Calu3 (cell line): ENCODE data around the gene C22orf15. TPM values are rescaled to one million over a fixed set of nuclear protein-coding genes. Genes with fewer than 3 reads are reported as not detected.
A peak's percentile ranks its signal among the peaks of the same experiment; 100 is the strongest.

ENCODE experiments used
- BruUV-seq: library from RNA; stranded (reverse); fragments of 400-500 nt; replicated peaks from 2 replicates; lab custom pipeline; 2021; lab: Mats Ljungman, UMichigan
- CTCF ChIA-PET: fragments of 300-600 bp; sonication (Branson Sonifier 250); formaldehyde crosslinking; loops from one replicate; lab custom pipeline; 2022; ENCODE audit warnings: antibody characterized with exemption; lab: Charles Lee
- DNase-seq: peaks from one replicate; pipeline ENCODE4 v3.0.0; 2022
- H3K27ac Mint-ChIP-seq: one replicate; pipeline ENCODE4 v1.8.0; 2022; ENCODE audit warnings: mixed read lengths; ENCODE audit not compliant: unreplicated experiment
- H3K27me3 Mint-ChIP-seq: one replicate; pipeline ENCODE4 v1.8.0; 2022; ENCODE audit warnings: mixed read lengths; ENCODE audit not compliant: unreplicated experiment
- H3K36me3 Mint-ChIP-seq: one replicate; pipeline ENCODE4 v1.8.0; 2022; ENCODE audit warnings: mild to moderate bottlenecking, moderate library complexity, mixed read lengths; ENCODE audit not compliant: insufficient read depth, unreplicated experiment
- H3K4me1 Mint-ChIP-seq: one replicate; pipeline ENCODE4 v1.8.0; 2022; ENCODE audit warnings: mild to moderate bottlenecking, low read depth, mixed read lengths; ENCODE audit not compliant: unreplicated experiment
- H3K4me3 Mint-ChIP-seq: one replicate; pipeline ENCODE4 v1.8.0; 2022; ENCODE audit warnings: mild to moderate bottlenecking, low read depth, moderate library complexity, mixed read lengths; ENCODE audit not compliant: unreplicated experiment
- H3K9me3 Mint-ChIP-seq: one replicate; pipeline ENCODE4 v1.8.0; 2022; ENCODE audit warnings: low read depth, mixed read lengths; ENCODE audit not compliant: unreplicated experiment
- CTCF ChIP-seq: fragments of 200-600 bp; IDR thresholded peaks from one replicate; pipeline ENCODE4 v1.8.0; 2022; ENCODE audit warnings: antibody characterized with exemption; ENCODE audit not compliant: unreplicated experiment
- intact Hi-C: fragments of 100-400 bp; cut with micrococcal nuclease; formaldehyde crosslinking; loops from one replicate; pipeline ENCODE4 v1.10.0; 2022; ENCODE audit not compliant: unreplicated experiment
- total RNA-seq: library from RNA; stranded (reverse); gene quantifications from 2 replicates; pipeline ENCODE4 v1.2.3, GENCODE V29; 2022

C22orf15 gene
- total RNA-seq, 1 experiment from 2014 or later, result not detected

GRCh38 chr22:23782252-23782651 lies 19.5 kb downstream of the C22orf15 start:
- Mint-ChIP-seq H3K9me3 (no peaks in the 10 kb centered on the region), H3K4me3 (no peak overlapping the region), H3K36me3 (peaks cover 13% of the 10 kb centered on the region), H3K4me1 (peaks cover 29% of the 10 kb centered on the region), H3K27ac (no peak overlapping the region), H3K27me3 (no peaks in the 10 kb centered on the region)
- CTCF ChIA-PET, result interaction anchor here (0.6 to 0.8 kb wide), 2 partner anchors 11 to 75 kb away, joined by 3 to 4 read pairs; partner anchors contain the start of gene SLC2A11
- DNase-seq, result no peak
- no TSS peak for BruUV-seq
- TF ChIP-seq CTCF, result no peak
- intact Hi-C loops, result loop anchor here (10.0 kb wide), 1 partner anchor 53 kb away; the partner anchor contains the start of gene DERL3

- CTCF ChIA-PET, result no interaction called here
- DNase-seq, result no peak
- no peak for TF ChIP-seq CTCF
- Mint-ChIP-seq H3K4me1 (peaks cover 29% of the 10 kb centered on the region), H3K36me3 (peaks cover 17% of the 10 kb centered on the region), H3K27ac (no peak overlapping the region), H3K27me3 (no peaks in the 10 kb centered on the region), H3K9me3 (no peaks in the 10 kb centered on the region), H3K4me3 (no peak overlapping the region)
- intact Hi-C loops, result loop anchor here (10.0 kb wide), 1 partner anchor 52 kb away; the partner anchor contains the start of gene DERL3
- BruUV-seq, result no TSS peak
Measured at GRCh38 chr22:23782703-23783102, 19.9 kb downstream of the C22orf15 start.

DNA sequence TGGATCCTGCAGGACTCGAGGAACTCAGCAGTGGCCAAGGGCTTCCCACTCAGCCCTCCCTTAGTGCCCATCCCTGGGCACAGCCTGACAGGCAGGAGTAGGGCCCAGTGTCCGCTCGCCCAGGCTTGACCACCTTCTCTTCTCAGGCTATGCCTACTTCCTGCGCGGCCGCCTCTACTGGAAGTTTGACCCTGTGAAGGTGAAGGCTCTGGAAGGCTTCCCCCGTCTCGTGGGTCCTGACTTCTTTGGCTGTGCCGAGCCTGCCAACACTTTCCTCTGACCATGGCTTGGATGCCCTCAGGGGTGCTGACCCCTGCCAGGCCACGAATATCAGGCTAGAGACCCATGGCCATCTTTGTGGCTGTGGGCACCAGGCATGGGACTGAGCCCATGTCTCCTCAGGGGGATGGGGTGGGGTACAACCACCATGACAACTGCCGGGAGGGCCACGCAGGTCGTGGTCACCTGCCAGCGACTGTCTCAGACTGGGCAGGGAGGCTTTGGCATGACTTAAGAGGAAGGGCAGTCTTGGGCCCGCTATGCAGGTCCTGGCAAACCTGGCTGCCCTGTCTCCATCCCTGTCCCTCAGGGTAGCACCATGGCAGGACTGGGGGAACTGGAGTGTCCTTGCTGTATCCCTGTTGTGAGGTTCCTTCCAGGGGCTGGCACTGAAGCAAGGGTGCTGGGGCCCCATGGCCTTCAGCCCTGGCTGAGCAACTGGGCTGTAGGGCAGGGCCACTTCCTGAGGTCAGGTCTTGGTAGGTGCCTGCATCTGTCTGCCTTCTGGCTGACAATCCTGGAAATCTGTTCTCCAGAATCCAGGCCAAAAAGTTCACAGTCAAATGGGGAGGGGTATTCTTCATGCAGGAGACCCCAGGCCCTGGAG lies 20.7 kb downstream of the C22orf15 start:
- H3K4me3 Mint-ChIP-seq, result no peak overlapping the region
- no peak overlapping the region for H3K27ac Mint-ChIP-seq
- H3K9me3 Mint-ChIP-seq, result no peaks in the 10 kb centered on the region
- H3K27me3 Mint-ChIP-seq, result no peaks in the 10 kb centered on the region
- no TSS peak for BruUV-seq
- intact Hi-C loops, result loop anchor here (10.0 kb wide), 1 partner anchor 51 kb away; the partner anchor contains the start of gene DERL3
- peaks cover 29% of the 10 kb centered on the region for H3K4me1 Mint-ChIP-seq
- no peak for TF ChIP-seq CTCF
- CTCF ChIA-PET, result no interaction called here
- peaks cover 22% of the 10 kb centered on the region for H3K36me3 Mint-ChIP-seq
- no peak for DNase-seq

- intact Hi-C loops, result loop anchor here (10.0 kb wide), 1 partner anchor 51 kb away; the partner anchor contains the start of gene DERL3
- no peak for TF ChIP-seq CTCF
- H3K27ac Mint-ChIP-seq, result peak overlapping the region; percentile 23
- H3K27me3 Mint-ChIP-seq, result no peaks in the 10 kb centered on the region
- BruUV-seq, result no TSS peak
- H3K36me3 Mint-ChIP-seq, result peaks cover 27% of the 10 kb centered on the region
- DNase-seq, result peak; percentile 51
- CTCF ChIA-PET, result no interaction called here
- peaks cover 28% of the 10 kb centered on the region for H3K4me1 Mint-ChIP-seq
- peak overlapping the region; percentile 34 for H3K4me3 Mint-ChIP-seq
- H3K9me3 Mint-ChIP-seq, result no peaks in the 10 kb centered on the region
Measured at GRCh38 chr22:23784215-23784732, 21.5 kb downstream of the C22orf15 start.
